Activated naive CD4-positive, alpha-beta T cell treated with anti-CD3 and anti-CD28 coated beads, Interleukin-2, amount 10 ng/mL, durations not matched to agents 7 days and 5 days (primary cell): ENCODE measurements around the gene BICC1.
"Not testable (repeated sequence)": the region's sequence is repeated elsewhere in the genome, so short reads cannot be mapped to it uniquely, and the experiment has no call there.

ENCODE experiments used
- CTCF ChIA-PET: fragments of 350-600 bp; sonication (Branson Sonifier 250); formaldehyde crosslinking; loops from one replicate; lab custom pipeline; 2021; ENCODE audit warnings: antibody characterized with exemption; lab: Charles Lee
- DNase-seq: peaks from one replicate; pipeline ENCODE4 v3.0.0-alpha.2; 2020
- H3K27ac Mint-ChIP-seq: one replicate; pipeline ENCODE4 v1.8.0; 2021; ENCODE audit warnings: mild to moderate bottlenecking, moderate library complexity, mixed read lengths
- H3K27me3 Mint-ChIP-seq: one replicate; pipeline ENCODE4 v1.8.0; 2021; ENCODE audit warnings: mild to moderate bottlenecking, mixed read lengths
- H3K36me3 Mint-ChIP-seq: one replicate; pipeline ENCODE4 v1.8.0; 2021; ENCODE audit warnings: mixed read lengths
- H3K4me1 Mint-ChIP-seq: one replicate; pipeline ENCODE4 v1.8.0; 2021; ENCODE audit warnings: mixed read lengths
- H3K4me3 Mint-ChIP-seq: one replicate; pipeline ENCODE4 v1.8.0; 2021; ENCODE audit warnings: mild to moderate bottlenecking, moderate library complexity, mixed read lengths
- H3K9me3 Mint-ChIP-seq: one replicate; pipeline ENCODE4 v1.8.0; 2021; ENCODE audit warnings: mixed read lengths

BICC1 gene

GRCh38 chr10:58851606-58852005 lies 338.9 kb downstream of the BICC1 start:
- no peak for DNase-seq
- H3K9me3 Mint-ChIP-seq: no peaks in the 10 kb centered on the region
- no peaks in the 10 kb centered on the region for H3K27me3 Mint-ChIP-seq
- H3K4me3 Mint-ChIP-seq: no peak overlapping the region
- H3K4me1 Mint-ChIP-seq: no peaks in the 10 kb centered on the region
- CTCF ChIA-PET: no interaction called here
- no peaks in the 10 kb centered on the region for H3K36me3 Mint-ChIP-seq
- no peak overlapping the region for H3K27ac Mint-ChIP-seq

GRCh38 chr10:58853668-58854067 lies 341.0 kb downstream of the BICC1 start:
- Mint-ChIP-seq H3K27me3 (no peaks in the 10 kb centered on the region), H3K9me3 (no peaks in the 10 kb centered on the region), H3K4me1 (no peaks in the 10 kb centered on the region), H3K4me3 (no peak overlapping the region), H3K27ac (no peak overlapping the region), H3K36me3 (no peaks in the 10 kb centered on the region)
- CTCF ChIA-PET: no interaction called here
- no peak for DNase-seq

GRCh38 chr10:58854811-58855210 lies 342.1 kb downstream of the BICC1 start:
- DNase-seq: no peak
- no peaks in the 10 kb centered on the region for H3K36me3 Mint-ChIP-seq
- no peaks in the 10 kb centered on the region for H3K4me1 Mint-ChIP-seq
- no peaks in the 10 kb centered on the region for H3K9me3 Mint-ChIP-seq
- CTCF ChIA-PET: no interaction called here
- H3K27me3 Mint-ChIP-seq: no peaks in the 10 kb centered on the region
- no peak overlapping the region for H3K27ac Mint-ChIP-seq
- no peak overlapping the region for H3K4me3 Mint-ChIP-seq

GRCh38 chr10:58856508-58857240 lies 344.0 kb downstream of the BICC1 start:
- CTCF ChIA-PET: no interaction called here
- H3K9me3 Mint-ChIP-seq: no peaks in the 10 kb centered on the region
- H3K27ac Mint-ChIP-seq: no peak overlapping the region
- no peak for DNase-seq
- no peak overlapping the region for H3K4me3 Mint-ChIP-seq
- H3K4me1 Mint-ChIP-seq: no peaks in the 10 kb centered on the region
- H3K27me3 Mint-ChIP-seq: no peaks in the 10 kb centered on the region
- no peaks in the 10 kb centered on the region for H3K36me3 Mint-ChIP-seq

- CTCF ChIA-PET: no interaction called here
- Mint-ChIP-seq H3K4me3 (no peak overlapping the region), H3K27ac (no peak overlapping the region), H3K9me3 (no peaks in the 10 kb centered on the region), H3K27me3 (no peaks in the 10 kb centered on the region), H3K36me3 (no peaks in the 10 kb centered on the region), H3K4me1 (no peaks in the 10 kb centered on the region)
- DNase-seq: no peak
Measured at GRCh38 chr10:58857251-58857805, 344.7 kb downstream of the BICC1 start.

- H3K36me3 Mint-ChIP-seq, H3K27ac Mint-ChIP-seq, H3K9me3 Mint-ChIP-seq, H3K4me1 Mint-ChIP-seq, DNase-seq, CTCF ChIA-PET, H3K27me3 Mint-ChIP-seq, H3K4me3 Mint-ChIP-seq: not testable (repeated sequence)
Measured at GRCh38 chr10:58858123-58858522, 345.5 kb downstream of the BICC1 start.

- Mint-ChIP-seq H3K4me3 (no peak overlapping the region), H3K4me1 (no peaks in the 10 kb centered on the region), H3K27me3 (no peaks in the 10 kb centered on the region), H3K9me3 (peaks cover 2% of the 10 kb centered on the region), H3K36me3 (no peaks in the 10 kb centered on the region), H3K27ac (no peak overlapping the region)
- CTCF ChIA-PET: no interaction called here
- DNase-seq: no peak
Measured at GRCh38 chr10:58859526-58859925, 346.9 kb downstream of the BICC1 start.

- Mint-ChIP-seq H3K36me3 (no peaks in the 10 kb centered on the region), H3K4me3 (no peak overlapping the region), H3K27ac (no peak overlapping the region), H3K4me1 (no peaks in the 10 kb centered on the region), H3K9me3 (peaks cover 5% of the 10 kb centered on the region), H3K27me3 (no peaks in the 10 kb centered on the region)
- CTCF ChIA-PET: no interaction called here
- no peak for DNase-seq
Measured at GRCh38 chr10:58867683-58868082, 355.0 kb downstream of the BICC1 start.

- CTCF ChIA-PET: no interaction called here
- H3K9me3 Mint-ChIP-seq: peaks cover 3% of the 10 kb centered on the region
- no peak overlapping the region for H3K4me3 Mint-ChIP-seq
- DNase-seq: no peak
- H3K27me3 Mint-ChIP-seq: no peaks in the 10 kb centered on the region
- no peak overlapping the region for H3K27ac Mint-ChIP-seq
- H3K36me3 Mint-ChIP-seq: no peaks in the 10 kb centered on the region
- no peaks in the 10 kb centered on the region for H3K4me1 Mint-ChIP-seq
Measured at GRCh38 chr10:58868736-58869435, 356.2 kb downstream of the BICC1 start.

GRCh38 chr10:58870070-58870469 lies 357.4 kb downstream of the BICC1 start:
- Mint-ChIP-seq H3K27me3 (no peaks in the 10 kb centered on the region), H3K9me3 (peaks cover 3% of the 10 kb centered on the region), H3K4me3 (no peak overlapping the region), H3K27ac (no peak overlapping the region), H3K4me1 (no peaks in the 10 kb centered on the region), H3K36me3 (no peaks in the 10 kb centered on the region)
- CTCF ChIA-PET: no interaction called here
- no peak for DNase-seq

- H3K9me3 Mint-ChIP-seq: no peaks in the 10 kb centered on the region
- CTCF ChIA-PET: no interaction called here
- no peaks in the 10 kb centered on the region for H3K4me1 Mint-ChIP-seq
- H3K36me3 Mint-ChIP-seq: no peaks in the 10 kb centered on the region
- H3K4me3 Mint-ChIP-seq: no peak overlapping the region
- no peak overlapping the region for H3K27ac Mint-ChIP-seq
- DNase-seq: no peak
- H3K27me3 Mint-ChIP-seq: no peaks in the 10 kb centered on the region
Measured at GRCh38 chr10:58873161-58873560, 360.5 kb downstream of the BICC1 start.
